ENCODE data around the gene TIGD1.

TIGD1 gene

DNA sequence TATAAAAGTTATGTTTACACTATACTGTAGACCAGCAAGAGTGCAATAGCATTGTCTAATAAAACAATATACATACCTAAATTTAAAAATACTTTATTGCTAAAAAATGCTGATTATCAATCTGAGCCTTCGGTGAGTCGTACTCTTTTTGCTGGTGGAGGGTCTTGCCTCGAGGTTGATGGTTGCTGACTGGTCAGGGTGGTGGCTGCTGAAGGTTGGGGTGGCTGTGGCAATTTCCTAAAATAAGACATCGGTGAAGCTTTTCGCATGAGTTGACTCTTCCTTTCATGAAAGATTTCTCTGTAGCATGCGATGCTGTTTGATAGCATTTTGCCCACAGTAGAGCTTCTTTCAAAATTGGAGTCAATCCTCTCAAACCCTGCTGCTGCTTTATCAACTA lies 2.4 kb downstream of the TIGD1 start:
- TF ChIP-seq, protein P1, sequence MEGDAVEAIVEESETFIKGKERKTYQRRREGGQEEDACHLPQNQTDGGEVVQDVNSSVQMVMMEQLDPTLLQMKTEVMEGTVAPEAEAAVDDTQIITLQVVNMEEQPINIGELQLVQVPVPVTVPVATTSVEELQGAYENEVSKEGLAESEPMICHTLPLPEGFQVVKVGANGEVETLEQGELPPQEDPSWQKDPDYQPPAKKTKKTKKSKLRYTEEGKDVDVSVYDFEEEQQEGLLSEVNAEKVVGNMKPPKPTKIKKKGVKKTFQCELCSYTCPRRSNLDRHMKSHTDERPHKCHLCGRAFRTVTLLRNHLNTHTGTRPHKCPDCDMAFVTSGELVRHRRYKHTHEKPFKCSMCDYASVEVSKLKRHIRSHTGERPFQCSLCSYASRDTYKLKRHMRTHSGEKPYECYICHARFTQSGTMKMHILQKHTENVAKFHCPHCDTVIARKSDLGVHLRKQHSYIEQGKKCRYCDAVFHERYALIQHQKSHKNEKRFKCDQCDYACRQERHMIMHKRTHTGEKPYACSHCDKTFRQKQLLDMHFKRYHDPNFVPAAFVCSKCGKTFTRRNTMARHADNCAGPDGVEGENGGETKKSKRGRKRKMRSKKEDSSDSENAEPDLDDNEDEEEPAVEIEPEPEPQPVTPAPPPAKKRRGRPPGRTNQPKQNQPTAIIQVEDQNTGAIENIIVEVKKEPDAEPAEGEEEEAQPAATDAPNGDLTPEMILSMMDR (IDR thresholded peaks at IDR 0.05; ENCODE audit: control insufficient read depth, insufficient read depth, low read depth, low read length, missing control alignments): no peak
- DNase-seq (ENCODE audit: low read depth): no peak
- no peak overlapping the region for H3K4me3 ChIP-seq (ENCODE audit: control insufficient read depth, low read depth, low read length)

DNA sequence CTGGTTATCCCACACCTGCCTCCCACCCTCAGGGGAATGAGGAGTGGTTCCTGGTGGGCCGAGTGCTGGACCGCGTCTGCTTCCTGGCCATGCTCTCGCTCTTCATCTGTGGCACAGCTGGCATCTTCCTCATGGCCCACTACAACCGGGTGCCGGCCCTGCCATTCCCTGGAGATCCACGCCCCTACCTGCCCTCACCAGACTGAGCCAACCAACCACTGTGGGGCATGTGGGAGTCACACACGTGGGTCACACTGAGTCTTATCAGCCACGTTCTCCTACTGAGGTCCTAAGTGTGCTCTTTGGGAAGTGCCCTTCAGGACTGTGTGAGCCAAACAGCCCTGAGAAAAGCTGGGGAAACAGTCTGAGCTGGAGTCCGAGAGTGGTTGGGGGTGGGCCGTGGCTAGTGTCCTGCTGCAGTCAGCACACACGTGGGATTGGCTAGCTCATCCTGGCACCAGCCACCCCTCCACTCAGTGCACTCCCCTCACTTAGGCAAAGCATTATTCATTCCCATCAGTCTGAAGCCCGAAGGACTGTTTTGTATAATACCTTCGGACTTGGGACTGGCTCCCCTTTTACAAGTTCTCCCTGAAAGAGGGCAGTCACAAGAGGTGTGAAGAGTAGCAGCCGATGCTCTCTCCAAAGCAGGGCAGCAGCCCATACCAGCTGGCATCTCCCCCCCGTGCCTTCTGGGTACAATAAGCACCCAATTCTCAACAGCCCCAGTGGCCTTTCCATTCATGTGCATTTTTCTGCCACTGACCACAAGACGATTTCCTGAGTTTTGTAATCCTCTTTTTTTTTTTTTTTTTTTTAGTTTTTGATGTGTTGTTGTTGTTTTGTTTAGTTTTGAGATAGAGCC lies 4.6 kb downstream of the TIGD1 start:
- no peak overlapping the region for H3K4me3 ChIP-seq (ENCODE audit: control insufficient read depth, low read depth, low read length)
- TF ChIP-seq, protein P1 (IDR thresholded peaks at IDR 0.05; ENCODE audit: control insufficient read depth, insufficient read depth, low read depth, low read length, missing control alignments): no peak
- DNase-seq (ENCODE audit: low read depth): no peak

DNA sequence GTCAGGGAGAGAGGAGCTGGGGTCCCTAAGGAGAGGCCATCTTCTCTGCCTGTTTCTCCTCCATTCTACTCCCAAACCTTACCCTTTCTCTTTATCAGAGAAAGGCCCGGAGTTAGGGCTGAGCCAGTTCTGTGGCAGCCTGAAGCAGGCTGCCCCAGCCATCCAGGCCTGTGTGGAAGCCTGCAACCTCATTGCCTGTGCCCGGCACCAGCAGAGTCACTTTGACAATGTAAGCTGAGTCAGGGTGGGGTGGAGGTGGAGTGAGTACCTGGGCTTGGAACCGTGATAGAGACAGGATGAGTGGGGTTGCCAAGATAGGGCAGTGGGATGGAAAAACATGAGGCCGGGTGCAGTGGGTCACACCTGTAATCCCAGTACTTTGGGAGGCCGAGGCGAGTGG lies 5.7 kb downstream of the TIGD1 start:
- DNase-seq (ENCODE audit: low read depth): no peak
- H3K4me3 ChIP-seq (ENCODE audit: control insufficient read depth, low read depth, low read length): no peak overlapping the region
- TF ChIP-seq, protein P1 (IDR thresholded peaks at IDR 0.05; ENCODE audit: control insufficient read depth, insufficient read depth, low read depth, low read length, missing control alignments): no peak

DNA sequence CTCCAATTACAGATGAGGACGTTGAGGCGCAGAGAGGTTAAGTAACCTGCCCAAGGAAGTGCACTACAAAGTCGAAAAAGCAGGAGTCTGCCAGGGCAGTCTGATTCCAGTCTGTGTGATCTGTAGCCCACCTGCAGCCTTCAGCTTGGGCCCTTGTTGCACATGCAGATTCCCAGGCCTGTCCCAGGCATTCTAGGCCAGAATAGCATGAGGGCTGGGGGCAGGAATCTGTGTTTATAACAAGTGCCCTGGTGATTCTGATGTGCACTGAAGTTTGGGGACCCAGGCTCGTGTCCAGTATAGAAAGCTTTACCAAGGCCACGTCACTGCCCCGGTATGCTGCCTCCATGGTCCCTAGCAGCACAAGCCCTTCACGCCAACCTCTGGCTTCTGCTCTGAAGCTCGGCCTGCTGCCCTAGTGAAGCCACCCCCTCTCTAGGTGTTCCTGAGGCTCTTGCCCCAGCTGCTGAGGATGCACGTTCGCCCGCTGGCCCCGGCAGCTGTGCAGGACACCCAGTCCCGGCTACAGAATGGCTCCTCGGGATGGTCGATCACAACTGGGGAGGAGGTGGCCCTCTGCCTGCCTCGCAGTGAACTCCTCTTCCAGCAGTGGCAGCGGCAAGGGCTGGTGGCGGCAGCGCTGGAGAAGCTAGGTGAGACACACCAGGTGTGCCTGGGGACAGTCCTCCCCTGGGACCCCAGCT lies 6.3 kb downstream of the TIGD1 start:
- no peak overlapping the region for H3K4me3 ChIP-seq (ENCODE audit: control insufficient read depth, low read depth, low read length)
- TF ChIP-seq, protein P1 (IDR thresholded peaks at IDR 0.05; ENCODE audit: control insufficient read depth, insufficient read depth, low read depth, low read length, missing control alignments): no peak
- DNase-seq (ENCODE audit: low read depth): no peak

DNA sequence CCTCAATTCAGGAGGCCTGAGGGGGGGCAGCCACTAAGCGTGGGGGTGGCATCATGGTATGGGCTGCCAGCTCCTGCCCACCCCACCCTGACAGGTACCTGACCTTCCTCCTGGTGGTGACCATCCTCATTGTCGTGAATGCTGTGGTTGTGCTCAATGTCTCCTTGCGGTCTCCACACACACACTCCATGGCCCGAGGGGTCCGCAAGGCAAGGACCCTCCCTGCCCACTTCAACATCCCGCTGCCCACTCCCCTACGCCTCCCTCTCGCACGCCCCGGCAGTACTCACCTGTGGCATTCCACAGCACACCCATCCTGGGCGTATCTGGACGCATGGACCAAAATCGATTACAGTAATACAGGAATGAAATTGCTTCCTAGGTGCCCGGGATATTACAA lies 6.9 kb downstream of the TIGD1 start:
- DNase-seq (ENCODE audit: low read depth): no peak

DNA sequence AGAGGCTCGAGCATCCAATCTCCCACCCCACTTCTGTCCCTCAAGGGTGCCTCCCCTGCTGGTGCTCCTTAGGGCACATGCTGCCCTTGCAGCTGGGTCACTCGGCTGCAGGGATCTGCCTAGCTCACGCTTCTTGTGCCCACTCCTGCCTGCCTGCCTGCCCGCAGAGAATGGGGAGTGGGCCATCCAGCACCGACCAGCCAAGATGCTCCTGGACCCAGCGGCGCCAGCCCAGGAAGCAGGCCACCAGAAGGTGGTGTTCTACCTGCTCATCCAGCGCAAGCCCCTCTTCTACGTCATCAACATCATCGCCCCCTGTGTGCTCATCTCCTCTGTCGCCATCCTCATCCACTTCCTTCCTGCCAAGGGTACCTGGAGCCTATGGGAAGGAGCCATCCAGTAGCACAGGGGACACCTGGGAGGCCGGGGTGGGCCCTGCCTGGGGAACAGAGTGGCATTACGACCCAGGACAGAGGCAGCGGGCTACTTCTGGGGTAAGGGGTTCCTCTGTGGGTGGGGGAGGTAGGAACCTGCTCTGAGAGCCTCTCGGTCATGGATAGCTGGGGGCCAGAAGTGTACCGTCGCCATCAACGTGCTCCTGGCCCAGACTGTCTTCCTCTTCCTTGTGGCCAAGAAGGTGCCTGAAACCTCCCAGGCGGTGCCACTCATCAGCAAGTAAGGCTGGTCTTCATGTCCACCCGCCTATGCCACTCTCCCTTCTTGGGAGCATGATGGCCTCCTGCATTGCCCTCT lies 7.5 kb downstream of the TIGD1 start:
- TF ChIP-seq, protein P1 (IDR thresholded peaks at IDR 0.05; ENCODE audit: control insufficient read depth, insufficient read depth, low read depth, low read length, missing control alignments): no peak
- no peak overlapping the region for H3K4me3 ChIP-seq (ENCODE audit: control insufficient read depth, low read depth, low read length)
- DNase-seq (ENCODE audit: low read depth): no peak

More for the DNA sequence above, 6.9 kb downstream of the TIGD1 start:
- H3K4me3 ChIP-seq (ENCODE audit: control insufficient read depth, low read depth, low read length): no peak overlapping the region
- TF ChIP-seq, protein P1 (IDR thresholded peaks at IDR 0.05; ENCODE audit: control insufficient read depth, insufficient read depth, low read depth, low read length, missing control alignments): no peak

Data from AG09309 (cell line).